ENCODE data around the gene CARD9. TPM values are rescaled to one million over a fixed set of nuclear protein-coding genes. Genes with fewer than 3 reads are reported as not detected.
"Not testable (repeated sequence)": the region's sequence is repeated elsewhere in the genome, so short reads cannot be mapped to it uniquely, and the experiment has no call there.

Gene CARD9
- total RNA-seq, 1 donor from 2014 or later: not detected

DNA sequence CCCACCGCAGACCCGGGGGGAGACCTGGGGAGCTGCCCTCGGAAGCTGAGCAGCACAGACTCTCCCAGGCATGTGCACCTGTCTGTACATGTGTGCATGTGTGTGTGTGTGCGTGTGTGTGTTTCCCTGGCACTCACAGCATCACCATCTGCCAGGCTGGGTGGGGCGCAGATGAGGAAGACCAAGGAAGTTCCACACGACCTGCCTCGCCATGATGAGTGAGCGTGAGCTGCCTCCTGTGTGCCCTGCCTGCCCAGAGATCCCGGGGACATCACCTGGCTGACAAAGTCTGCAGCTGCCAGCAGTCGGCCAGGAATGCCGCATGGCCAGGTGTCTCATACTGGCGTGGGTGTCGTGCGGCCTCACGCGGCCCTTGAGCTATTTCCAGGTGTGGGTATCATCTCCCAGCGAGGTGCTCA lies 50.1 kb downstream of the CARD9 start:
- Histone ChIP-seq H3K27me3 (no peaks in the 10 kb centered on the region), H3K4me3 (no peak overlapping the region), H3K79me2 (ENCODE audit: low read depth) (peaks cover 7% of the 10 kb centered on the region), H3F3A (ENCODE audit: low read depth) (peaks cover 15% of the 10 kb centered on the region), H3K27ac (no peak overlapping the region), H3K36me3 (no peaks in the 10 kb centered on the region), H3K4me1 (peaks cover 20% of the 10 kb centered on the region), H3K9ac (no peak overlapping the region), H4K20me1 (ENCODE audit: low read depth) (no peaks in the 10 kb centered on the region), H3K9me3 (ENCODE audit: low read depth) (peaks cover 3% of the 10 kb centered on the region), H2AFZ (replicated peaks) (no peak overlapping the region), H3K4me2 (no peak overlapping the region)
- Mint-ChIP-seq H3K4me1 (peaks cover 10% of the 10 kb centered on the region), H3K27ac (peak overlapping the region; percentile 46), H3K4me3 (no peak overlapping the region), H3K27me3 (ENCODE audit: insufficient read depth, low read depth) (peaks cover 8% of the 10 kb centered on the region), H3K36me3 (no peaks in the 10 kb centered on the region), H3K9me3 (no peaks in the 10 kb centered on the region)
- DNase-seq (ENCODE audit: low spot score): no peak
- TF ChIP-seq, protein P1, sequence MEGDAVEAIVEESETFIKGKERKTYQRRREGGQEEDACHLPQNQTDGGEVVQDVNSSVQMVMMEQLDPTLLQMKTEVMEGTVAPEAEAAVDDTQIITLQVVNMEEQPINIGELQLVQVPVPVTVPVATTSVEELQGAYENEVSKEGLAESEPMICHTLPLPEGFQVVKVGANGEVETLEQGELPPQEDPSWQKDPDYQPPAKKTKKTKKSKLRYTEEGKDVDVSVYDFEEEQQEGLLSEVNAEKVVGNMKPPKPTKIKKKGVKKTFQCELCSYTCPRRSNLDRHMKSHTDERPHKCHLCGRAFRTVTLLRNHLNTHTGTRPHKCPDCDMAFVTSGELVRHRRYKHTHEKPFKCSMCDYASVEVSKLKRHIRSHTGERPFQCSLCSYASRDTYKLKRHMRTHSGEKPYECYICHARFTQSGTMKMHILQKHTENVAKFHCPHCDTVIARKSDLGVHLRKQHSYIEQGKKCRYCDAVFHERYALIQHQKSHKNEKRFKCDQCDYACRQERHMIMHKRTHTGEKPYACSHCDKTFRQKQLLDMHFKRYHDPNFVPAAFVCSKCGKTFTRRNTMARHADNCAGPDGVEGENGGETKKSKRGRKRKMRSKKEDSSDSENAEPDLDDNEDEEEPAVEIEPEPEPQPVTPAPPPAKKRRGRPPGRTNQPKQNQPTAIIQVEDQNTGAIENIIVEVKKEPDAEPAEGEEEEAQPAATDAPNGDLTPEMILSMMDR (IDR thresholded peaks at IDR 0.05): no peak
- no peak for TF ChIP-seq EZH2 (IDR thresholded peaks at IDR 0.05)
- no peak for TF ChIP-seq EZH2phosphoT487 (IDR thresholded peaks at IDR 0.05)

DNA sequence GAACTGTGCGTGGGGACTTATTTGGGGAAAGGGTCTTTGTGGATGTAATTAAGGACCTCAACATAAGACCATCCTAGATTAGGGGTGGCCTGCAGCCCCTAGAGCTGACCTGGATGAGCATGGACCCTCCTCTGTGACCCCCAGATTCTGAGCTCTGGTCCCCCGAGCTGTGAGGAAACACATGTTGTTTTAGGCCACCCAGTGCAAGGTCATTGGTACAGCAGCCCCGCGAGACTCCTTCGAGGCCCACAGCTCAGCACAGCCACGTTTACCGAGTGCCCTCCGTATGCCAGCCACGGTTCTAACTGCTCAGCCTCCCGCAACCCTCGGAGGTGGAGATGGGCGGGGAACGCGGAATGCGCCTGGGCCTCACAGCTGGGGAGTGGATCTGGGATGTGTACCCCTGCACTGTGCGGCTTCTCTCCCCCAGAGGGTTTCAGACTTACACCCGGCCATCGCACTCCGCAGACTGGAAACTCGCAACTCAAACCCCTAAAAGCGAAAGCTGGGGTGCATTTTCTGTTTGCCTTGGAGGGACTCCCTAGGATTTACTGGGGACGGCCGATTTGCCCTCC lies 50.6 kb downstream of the CARD9 start:
- Histone ChIP-seq H3K27me3 (no peaks in the 10 kb centered on the region), H3K27ac (no peak overlapping the region), H3K4me2 (no peak overlapping the region), H3F3A (ENCODE audit: low read depth) (peaks cover 12% of the 10 kb centered on the region), H3K79me2 (ENCODE audit: low read depth) (peaks cover 2% of the 10 kb centered on the region), H3K36me3 (no peaks in the 10 kb centered on the region), H3K9ac (no peak overlapping the region), H4K20me1 (ENCODE audit: low read depth) (no peaks in the 10 kb centered on the region), H2AFZ (replicated peaks) (no peak overlapping the region), H3K9me3 (ENCODE audit: low read depth) (peaks cover 3% of the 10 kb centered on the region), H3K4me3 (no peak overlapping the region), H3K4me1 (peaks cover 14% of the 10 kb centered on the region)
- DNase-seq (ENCODE audit: low spot score): no peak
- TF ChIP-seq EZH2 (IDR thresholded peaks at IDR 0.05) (no peak), EZH2phosphoT487 (IDR thresholded peaks at IDR 0.05) (no peak)
- TF ChIP-seq, protein P1 (IDR thresholded peaks at IDR 0.05): no peak
- H3K4me3 Mint-ChIP-seq: no peak overlapping the region
- H3K36me3 Mint-ChIP-seq: no peaks in the 10 kb centered on the region
- H3K27ac Mint-ChIP-seq: no peak overlapping the region
- peaks cover 10% of the 10 kb centered on the region for H3K27me3 Mint-ChIP-seq (ENCODE audit: insufficient read depth, low read depth)
- H3K9me3 Mint-ChIP-seq: no peaks in the 10 kb centered on the region
- peaks cover 14% of the 10 kb centered on the region for H3K4me1 Mint-ChIP-seq

DNA sequence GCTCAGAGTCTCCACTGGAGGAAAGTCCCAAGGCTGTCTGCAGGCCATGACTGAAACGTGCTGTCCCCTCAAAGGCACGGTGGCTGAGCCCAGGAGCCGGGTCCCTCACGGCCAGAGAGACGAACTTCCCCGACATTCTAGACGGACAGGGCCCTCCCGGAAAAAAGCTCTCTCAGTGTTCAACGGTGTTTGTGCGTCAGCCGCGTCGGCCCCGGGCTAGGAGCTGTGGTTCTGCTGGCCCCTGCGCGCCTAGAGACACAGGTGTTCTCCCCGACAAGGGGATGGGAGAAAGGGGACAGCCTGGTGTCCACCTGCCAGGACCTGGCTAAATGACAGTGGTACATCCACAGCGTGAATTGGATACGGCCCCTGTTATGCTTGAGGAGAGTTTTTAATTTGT lies 51.9 kb downstream of the CARD9 start:
- Histone ChIP-seq H3K36me3 (no peaks in the 10 kb centered on the region), H2AFZ (replicated peaks) (no peak overlapping the region), H3F3A (ENCODE audit: low read depth) (peaks cover 6% of the 10 kb centered on the region), H3K79me2 (ENCODE audit: low read depth) (no peaks in the 10 kb centered on the region), H3K9me3 (ENCODE audit: low read depth) (peaks cover 3% of the 10 kb centered on the region), H3K27me3 (no peaks in the 10 kb centered on the region), H3K27ac (no peak overlapping the region), H3K4me2 (no peak overlapping the region), H4K20me1 (ENCODE audit: low read depth) (no peaks in the 10 kb centered on the region), H3K4me1 (peaks cover 8% of the 10 kb centered on the region), H3K9ac (no peak overlapping the region), H3K4me3 (no peak overlapping the region)
- peaks cover 11% of the 10 kb centered on the region for H3K27me3 Mint-ChIP-seq (ENCODE audit: insufficient read depth, low read depth)
- no peak for TF ChIP-seq EZH2phosphoT487 (IDR thresholded peaks at IDR 0.05)
- TF ChIP-seq EZH2 (IDR thresholded peaks at IDR 0.05): no peak
- TF ChIP-seq, protein P1 (IDR thresholded peaks at IDR 0.05): no peak
- peaks cover under 1% of the 10 kb centered on the region for H3K36me3 Mint-ChIP-seq
- DNase-seq (ENCODE audit: low spot score): no peak
- peaks cover 19% of the 10 kb centered on the region for H3K4me1 Mint-ChIP-seq
- H3K4me3 Mint-ChIP-seq: no peak overlapping the region
- no peaks in the 10 kb centered on the region for H3K9me3 Mint-ChIP-seq
- no peak overlapping the region for H3K27ac Mint-ChIP-seq

DNA sequence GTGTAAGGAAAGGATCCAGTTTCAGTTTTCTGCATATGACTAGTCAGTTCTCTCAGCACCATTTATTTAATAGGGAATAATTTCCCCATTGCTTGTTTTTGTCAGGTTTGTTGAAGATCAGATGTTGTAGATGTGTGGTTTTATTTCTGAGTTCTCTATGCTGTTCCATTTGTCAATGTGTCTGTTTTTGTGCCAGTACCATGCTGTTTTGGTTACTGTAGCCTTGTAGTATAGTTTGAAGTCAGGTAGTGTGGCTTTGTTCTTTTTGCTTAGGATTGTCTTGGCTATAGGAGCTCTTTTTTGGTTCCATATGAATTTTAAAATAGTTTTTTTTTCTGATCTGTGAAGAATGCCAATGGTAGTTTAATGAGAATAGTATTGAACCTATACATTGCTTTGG lies 52.5 kb downstream of the CARD9 start:
- H3K27ac ChIP-seq; H3K4me1 ChIP-seq; H4K20me1 ChIP-seq (ENCODE audit: low read depth); H3K36me3 ChIP-seq; H3K27ac Mint-ChIP-seq; H3K36me3 Mint-ChIP-seq; H3K27me3 ChIP-seq; H3K9me3 ChIP-seq (ENCODE audit: low read depth); H3K9ac ChIP-seq; H3K9me3 Mint-ChIP-seq; H3K4me2 ChIP-seq; DNase-seq (ENCODE audit: low spot score); H2AFZ ChIP-seq (replicated peaks); H3K4me3 Mint-ChIP-seq; H3K79me2 ChIP-seq (ENCODE audit: low read depth); H3F3A ChIP-seq (ENCODE audit: low read depth); H3K4me3 ChIP-seq: not testable (repeated sequence)
- Mint-ChIP-seq H3K27me3 (ENCODE audit: insufficient read depth, low read depth) (peaks cover 16% of the 10 kb centered on the region), H3K4me1 (peaks cover 17% of the 10 kb centered on the region)

DNA sequence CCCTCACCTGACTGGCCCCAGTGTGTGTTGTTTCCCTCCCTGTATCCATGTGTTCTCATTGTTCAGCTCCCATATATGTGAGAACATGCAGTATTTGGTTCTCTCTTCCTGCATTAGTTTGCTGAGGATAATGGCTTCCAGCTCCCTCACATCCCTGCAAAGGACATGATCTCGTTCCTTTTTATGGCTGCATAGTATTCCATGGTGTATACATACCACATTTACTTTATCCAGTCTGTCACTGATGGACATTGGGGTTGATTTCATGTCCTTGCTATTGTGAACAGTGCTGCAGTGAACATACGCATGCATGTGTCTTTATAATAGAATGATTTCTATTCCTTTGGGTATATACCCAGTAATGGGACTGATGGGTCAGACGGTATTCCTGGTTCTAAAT lies 53.5 kb downstream of the CARD9 start:
- not testable (repeated sequence) for H3K27me3 ChIP-seq; H3K4me2 ChIP-seq; H3F3A ChIP-seq (ENCODE audit: low read depth); H3K27ac ChIP-seq; H3K4me3 ChIP-seq; H2AFZ ChIP-seq (replicated peaks); H3K4me3 Mint-ChIP-seq; H3K79me2 ChIP-seq (ENCODE audit: low read depth); H3K36me3 ChIP-seq; H3K9me3 ChIP-seq (ENCODE audit: low read depth); H3K4me1 ChIP-seq; H3K9ac ChIP-seq; H3K27ac Mint-ChIP-seq; DNase-seq (ENCODE audit: low spot score); H4K20me1 ChIP-seq (ENCODE audit: low read depth); H3K36me3 Mint-ChIP-seq
- Mint-ChIP-seq H3K27me3 (ENCODE audit: insufficient read depth, low read depth) (peaks cover 13% of the 10 kb centered on the region), H3K4me1 (peaks cover 15% of the 10 kb centered on the region), H3K9me3 (peaks cover 16% of the 10 kb centered on the region)

DNA sequence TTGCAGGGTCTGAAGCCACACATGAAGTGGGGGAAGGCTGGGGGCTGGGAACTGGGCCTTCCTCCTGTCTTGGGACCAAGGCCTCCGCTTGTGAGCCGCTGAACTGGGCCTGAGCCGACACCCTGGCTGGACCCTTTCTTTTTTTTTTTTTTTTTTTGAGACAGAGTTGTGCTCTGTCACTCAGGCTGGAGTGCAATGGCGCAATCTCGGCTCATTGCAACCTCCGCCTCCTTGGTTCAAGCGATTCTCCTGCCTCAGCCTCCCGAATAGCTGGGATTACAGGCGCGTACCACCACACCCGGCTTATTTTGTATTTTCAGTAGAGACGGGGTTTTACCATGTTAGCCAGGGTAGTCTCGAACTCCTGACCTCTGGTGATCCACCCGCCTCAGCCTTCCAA lies 54.2 kb downstream of the CARD9 start:
- not testable (repeated sequence) for H3K27me3 ChIP-seq; H3K36me3 ChIP-seq; H3K27ac ChIP-seq; H3K9ac ChIP-seq; H3K79me2 ChIP-seq (ENCODE audit: low read depth); H3K27ac Mint-ChIP-seq; H3K36me3 Mint-ChIP-seq; H4K20me1 ChIP-seq (ENCODE audit: low read depth); H3K4me1 ChIP-seq; H3K4me3 ChIP-seq; H3K4me2 ChIP-seq; H3F3A ChIP-seq (ENCODE audit: low read depth); H2AFZ ChIP-seq (replicated peaks); DNase-seq (ENCODE audit: low spot score); H3K4me3 Mint-ChIP-seq; H3K9me3 ChIP-seq (ENCODE audit: low read depth)
- Mint-ChIP-seq H3K4me1 (peaks cover 15% of the 10 kb centered on the region), H3K27me3 (ENCODE audit: insufficient read depth, low read depth) (peaks cover 13% of the 10 kb centered on the region), H3K9me3 (peaks cover 22% of the 10 kb centered on the region)

All from neural progenitor cell (in vitro differentiated cells).